ENCODE measurements around the gene NPIPB2.
A peak's percentile ranks its signal among the peaks of the same experiment; 100 is the strongest.
"Not testable (repeated sequence)": the region's sequence is repeated elsewhere in the genome, so short reads cannot be mapped to it uniquely, and the experiment has no call there.

NPIPB2 gene

GRCh38 chr16:11941945-11942344, at the start of gene NPIPB2:
TSS of gene NPIPB2 (minus strand) at chr16:11942045. CDS start at chr16:11942045, 0 bp downstream.
- H3K9me3 Mint-ChIP-seq; H3K27ac Mint-ChIP-seq; H3K4me1 Mint-ChIP-seq; ATAC-seq (replicated peaks); DNase-seq; H3K4me3 Mint-ChIP-seq; H3K27me3 Mint-ChIP-seq; H3K36me3 Mint-ChIP-seq: not testable (repeated sequence)

GRCh38 chr16:11990702-11991390, 49.0 kb upstream of the NPIPB2 start:
- ATAC-seq (replicated peaks) (no peak), DNase-seq (no peak)
- peaks cover 50 to 79% of the 10 kb centered on the region in 2 donors for H3K4me1 Mint-ChIP-seq
- peaks cover 0 to 2% of the 10 kb centered on the region in 2 donors for H3K9me3 Mint-ChIP-seq
- peaks cover 29 to 42% of the 10 kb centered on the region in 2 donors for H3K36me3 Mint-ChIP-seq
- H3K27ac Mint-ChIP-seq, result peak overlapping the region; percentile 51
- no peaks in the 10 kb centered on the region for H3K27me3 Mint-ChIP-seq
- H3K4me3 Mint-ChIP-seq, result peak overlapping the region in 1 of 2 donors; percentile 18

- Mint-ChIP-seq H3K4me3 (no peak overlapping the region), H3K27me3 (no peaks in the 10 kb centered on the region), H3K27ac (peak overlapping the region; percentile 20), H3K4me1 (peaks cover 48 to 84% of the 10 kb centered on the region in 2 donors), H3K36me3 (peaks cover 47 to 57% of the 10 kb centered on the region in 2 donors), H3K9me3 (peaks cover 0 to 2% of the 10 kb centered on the region in 2 donors)
- ATAC-seq (replicated peaks) (no peak), DNase-seq (no peak)
These were observed 46.6 kb upstream of the NPIPB2 start for GRCh38 chr16:11988258-11988978.

GRCh38 chr16:11986521-11987057, 44.7 kb upstream of the NPIPB2 start:
- Mint-ChIP-seq H3K4me1 (peaks cover 44 to 80% of the 10 kb centered on the region in 2 donors), H3K27me3 (no peaks in the 10 kb centered on the region), H3K27ac (no peak overlapping the region), H3K9me3 (peaks cover 0 to 2% of the 10 kb centered on the region in 2 donors), H3K36me3 (peaks cover 39 to 54% of the 10 kb centered on the region in 2 donors), H3K4me3 (no peak overlapping the region)
- ATAC-seq (replicated peaks), result no peak
- no peak for DNase-seq

- ATAC-seq (replicated peaks) (no peak), DNase-seq (no peak)
- no peak overlapping the region for H3K4me3 Mint-ChIP-seq
- H3K27me3 Mint-ChIP-seq, result no peaks in the 10 kb centered on the region
- H3K4me1 Mint-ChIP-seq, result peaks cover 48 to 81% of the 10 kb centered on the region in 2 donors
- peaks cover 47 to 59% of the 10 kb centered on the region in 2 donors for H3K36me3 Mint-ChIP-seq
- peaks cover 2 to 3% of the 10 kb centered on the region in 2 donors for H3K9me3 Mint-ChIP-seq
- H3K27ac Mint-ChIP-seq, result peak overlapping the region; percentile 16
These were observed 43.4 kb upstream of the NPIPB2 start for GRCh38 chr16:11985250-11985649.

- Mint-ChIP-seq H3K36me3 (peaks cover 65 to 73% of the 10 kb centered on the region in 2 donors), H3K27me3 (no peaks in the 10 kb centered on the region), H3K4me1 (peaks cover 54 to 83% of the 10 kb centered on the region in 2 donors), H3K27ac (peak overlapping the region; percentile 91), H3K4me3 (peak overlapping the region; percentile 71 to 98), H3K9me3 (peaks cover 5 to 7% of the 10 kb centered on the region in 2 donors)
- DNase-seq (no peak), ATAC-seq (replicated peaks) (peak; percentile 56 to 64)
These were observed 38.4 kb upstream of the NPIPB2 start for GRCh38 chr16:11980136-11980844.

GRCh38 chr16:11979013-11979672, 37.3 kb upstream of the NPIPB2 start:
- Mint-ChIP-seq H3K27ac (peak overlapping the region; percentile 91), H3K27me3 (no peaks in the 10 kb centered on the region), H3K4me1 (peaks cover 46 to 81% of the 10 kb centered on the region in 2 donors), H3K9me3 (peaks cover 5 to 7% of the 10 kb centered on the region in 2 donors), H3K36me3 (peaks cover 57 to 64% of the 10 kb centered on the region in 2 donors), H3K4me3 (peak overlapping the region; percentile 98)
- DNase-seq (no peak), ATAC-seq (replicated peaks) (no peak)

GRCh38 chr16:11978080-11978479, 36.2 kb upstream of the NPIPB2 start:
- H3K4me3 Mint-ChIP-seq, result peak overlapping the region; percentile 98
- H3K9me3 Mint-ChIP-seq, result peaks cover 5 to 7% of the 10 kb centered on the region in 2 donors
- peaks cover 41 to 76% of the 10 kb centered on the region in 2 donors for H3K4me1 Mint-ChIP-seq
- DNase-seq, result no peak
- no peaks in the 10 kb centered on the region for H3K27me3 Mint-ChIP-seq
- ATAC-seq (replicated peaks), result no peak
- H3K27ac Mint-ChIP-seq, result peak overlapping the region; percentile 94
- peaks cover 52 to 58% of the 10 kb centered on the region in 2 donors for H3K36me3 Mint-ChIP-seq

- H3K27me3 Mint-ChIP-seq, result no peaks in the 10 kb centered on the region
- peak overlapping the region; percentile 98 for H3K4me3 Mint-ChIP-seq
- H3K27ac Mint-ChIP-seq, result peak overlapping the region; percentile 94
- ATAC-seq (replicated peaks) (no peak), DNase-seq (no peak)
- H3K9me3 Mint-ChIP-seq, result peaks cover 5 to 7% of the 10 kb centered on the region in 2 donors
- peaks cover 55 to 59% of the 10 kb centered on the region in 2 donors for H3K36me3 Mint-ChIP-seq
- H3K4me1 Mint-ChIP-seq, result peaks cover 41 to 76% of the 10 kb centered on the region in 2 donors
These were observed 35.7 kb upstream of the NPIPB2 start for GRCh38 chr16:11977376-11978041.

- H3K4me1 Mint-ChIP-seq, result peaks cover 40 to 77% of the 10 kb centered on the region in 2 donors
- peak overlapping the region; percentile 98 for H3K4me3 Mint-ChIP-seq
- peaks cover 5 to 7% of the 10 kb centered on the region in 2 donors for H3K9me3 Mint-ChIP-seq
- DNase-seq, result no peak
- ATAC-seq (replicated peaks), result no peak
- H3K36me3 Mint-ChIP-seq, result peaks cover 58 to 61% of the 10 kb centered on the region in 2 donors
- peak overlapping the region; percentile 94 for H3K27ac Mint-ChIP-seq
- no peaks in the 10 kb centered on the region for H3K27me3 Mint-ChIP-seq
These were observed 35.1 kb upstream of the NPIPB2 start for GRCh38 chr16:11976850-11977375.

- Mint-ChIP-seq H3K4me1 (peaks cover 26 to 66% of the 10 kb centered on the region in 2 donors), H3K36me3 (peaks cover 36 to 37% of the 10 kb centered on the region in 2 donors), H3K27ac (no peak overlapping the region), H3K27me3 (no peaks in the 10 kb centered on the region), H3K4me3 (no peak overlapping the region), H3K9me3 (no peaks in the 10 kb centered on the region)
- DNase-seq (no peak), ATAC-seq (replicated peaks) (no peak)
These were observed 31.2 kb upstream of the NPIPB2 start for GRCh38 chr16:11973070-11973469.

- H3K4me3 Mint-ChIP-seq, result no peak overlapping the region
- H3K36me3 Mint-ChIP-seq, result peaks cover 33 to 34% of the 10 kb centered on the region in 2 donors
- peak overlapping the region; percentile 67 for H3K27ac Mint-ChIP-seq
- DNase-seq (no peak), ATAC-seq (replicated peaks) (no peak)
- no peaks in the 10 kb centered on the region for H3K9me3 Mint-ChIP-seq
- H3K27me3 Mint-ChIP-seq, result no peaks in the 10 kb centered on the region
- H3K4me1 Mint-ChIP-seq, result peaks cover 25 to 63% of the 10 kb centered on the region in 2 donors
These were observed 30.3 kb upstream of the NPIPB2 start for GRCh38 chr16:11972128-11972527.

GRCh38 chr16:11970292-11970691, 28.4 kb upstream of the NPIPB2 start:
- H3K27me3 Mint-ChIP-seq, H3K9me3 Mint-ChIP-seq, DNase-seq: not testable (repeated sequence)
- Mint-ChIP-seq H3K36me3 (peaks cover 21 to 22% of the 10 kb centered on the region in 2 donors), H3K4me3 (peak overlapping the region in 1 of 2 donors; percentile 6), H3K27ac (peak overlapping the region; percentile 56), H3K4me1 (peaks cover 19 to 64% of the 10 kb centered on the region in 2 donors)
- peak; percentile 43 to 47 for ATAC-seq (replicated peaks)
